Suprapubic skin (tissue), 4 donors: Measurements from ENCODE around the gene CASQ2.

ENCODE experiments used
- CTCF ChIP-seq, 2 donors: fragments of 200-600 bp in 1 of 2; fragments of 450-650 bp in 1 of 2; sonication (generic) in 1 of 2; IDR thresholded peaks; one replicate each; pipeline ENCODE4 v1.5.1; 2016 to 2019; ENCODE audit warnings: antibody characterized with exemption in 2 of 2, mild to moderate bottlenecking in 1 of 2, moderate library complexity in 1 of 2
- EP300 ChIP-seq: sonication (generic); formaldehyde crosslinking; IDR thresholded peaks from one replicate; pipeline ENCODE4 v1.6.1; 2017; ENCODE audit warnings: antibody characterized with exemption
- POLR2AphosphoS5 ChIP-seq, 3 donors: sonication (generic); formaldehyde crosslinking; IDR thresholded peaks; one replicate each; pipeline ENCODE4 v1.6.1; 2017; ENCODE audit warnings: antibody characterized with exemption in 3 of 3

- TF ChIP-seq CTCF (IDR thresholded peaks at IDR 0.05) (no peak), POLR2AphosphoS5 (IDR thresholded peaks at IDR 0.05) (no peak), EP300 (no peak)
Observed at GRCh38 chr1:115671176-115671934, 97.2 kb downstream of the CASQ2 start.
